ENCODE measurements around the gene ASXL1.
"Not testable (repeated sequence)": the region's sequence is repeated elsewhere in the genome, so short reads cannot be mapped to it uniquely, and the experiment has no call there.

ASXL1 gene

DNA sequence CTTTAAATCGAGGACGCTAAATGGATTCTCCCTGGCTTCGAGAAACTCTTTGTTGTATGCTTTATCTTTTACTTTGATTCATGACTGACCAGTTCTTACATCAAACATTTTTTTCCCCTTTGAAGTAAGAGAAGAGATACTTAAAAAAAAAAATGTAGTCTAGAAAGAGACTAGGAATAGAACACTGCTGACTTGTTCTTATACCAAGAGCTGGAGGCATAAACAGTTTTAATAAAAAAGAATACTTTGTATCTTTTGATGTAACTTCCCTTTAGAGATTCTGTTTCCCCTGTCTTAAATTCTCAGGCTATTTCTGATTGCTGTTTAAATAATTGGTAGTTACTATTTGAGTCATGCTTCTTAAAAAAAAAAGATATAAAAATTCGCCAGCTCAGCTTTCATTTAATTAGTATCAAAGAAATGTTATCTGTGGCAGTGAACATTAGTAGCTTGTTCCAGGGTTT is 4.8 kb downstream of the ASXL1 start:
- DNase-seq (ENCODE audit: low read depth): no peak

DNA sequence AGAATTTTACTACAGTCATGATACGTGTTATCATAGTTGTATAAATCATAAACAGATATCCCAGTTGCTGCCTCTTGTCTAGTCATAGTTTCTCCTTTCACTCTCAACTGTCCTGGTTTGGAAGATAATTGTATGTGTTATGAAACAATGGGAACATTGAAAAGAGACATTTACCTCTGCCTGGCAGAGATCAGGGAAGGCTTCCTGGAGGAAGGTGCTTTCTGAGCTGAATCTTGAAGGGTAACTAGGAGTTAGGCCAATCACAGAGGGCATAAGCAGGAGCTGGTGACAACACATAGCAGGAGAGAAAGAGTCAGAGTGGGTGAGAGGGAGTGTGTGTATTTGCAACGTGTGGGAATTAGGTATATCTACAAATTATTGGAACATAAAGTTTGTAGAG is 5.4 kb downstream of the ASXL1 start:
- DNase-seq (ENCODE audit: low read depth): no peak

DNA sequence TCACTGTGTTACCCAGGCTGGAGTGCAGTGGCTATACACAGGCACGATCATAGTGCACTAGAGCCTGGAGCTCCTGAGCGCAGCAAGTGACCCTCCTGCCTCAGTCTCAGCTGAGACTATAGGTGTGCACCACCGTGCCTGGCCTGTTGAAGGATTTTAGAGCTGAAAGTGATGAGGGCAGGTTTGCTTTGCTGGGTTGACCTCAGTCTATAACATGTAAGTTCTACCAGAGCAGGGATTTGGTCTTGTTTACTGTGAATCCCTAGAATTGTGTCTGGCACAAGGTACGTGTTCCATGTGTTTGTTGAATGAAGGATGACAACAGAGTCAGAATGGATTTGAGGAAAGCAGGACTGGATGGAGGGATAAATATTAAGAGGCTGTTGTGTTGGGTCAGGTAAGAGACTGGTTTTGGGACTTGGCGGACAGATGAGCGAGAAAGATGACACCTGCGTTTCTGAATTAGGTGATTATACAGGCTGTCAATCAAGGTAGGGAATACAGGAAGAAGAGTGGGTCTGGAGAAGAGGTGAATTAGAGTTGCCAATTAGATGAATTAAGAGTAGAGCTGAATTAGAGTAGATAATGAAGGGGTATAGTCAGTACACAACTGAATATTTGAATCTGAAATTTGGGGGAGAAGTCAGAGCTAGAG is 6.5 kb downstream of the ASXL1 start:
- no peak for DNase-seq (ENCODE audit: low read depth)

DNA sequence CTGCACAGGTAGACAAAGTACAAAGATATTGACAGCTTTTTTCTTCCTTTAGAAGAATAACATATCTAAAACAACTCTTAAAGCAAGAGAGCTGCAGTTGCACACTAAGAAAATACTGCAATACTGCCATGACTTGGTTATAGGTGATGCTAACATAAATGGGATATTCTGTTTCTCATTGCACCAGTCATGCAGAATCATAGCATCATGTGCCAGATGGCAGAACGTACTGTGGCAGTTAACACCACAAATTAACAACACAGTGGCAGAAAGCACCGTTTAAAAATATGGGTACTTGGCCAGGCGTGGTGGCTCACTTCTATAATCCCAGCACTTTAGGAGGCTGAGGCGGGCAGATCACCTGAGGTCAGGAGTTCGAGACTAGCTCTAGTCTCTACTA is 7.4 kb downstream of the ASXL1 start:
- DNase-seq (ENCODE audit: low read depth): no peak

DNA sequence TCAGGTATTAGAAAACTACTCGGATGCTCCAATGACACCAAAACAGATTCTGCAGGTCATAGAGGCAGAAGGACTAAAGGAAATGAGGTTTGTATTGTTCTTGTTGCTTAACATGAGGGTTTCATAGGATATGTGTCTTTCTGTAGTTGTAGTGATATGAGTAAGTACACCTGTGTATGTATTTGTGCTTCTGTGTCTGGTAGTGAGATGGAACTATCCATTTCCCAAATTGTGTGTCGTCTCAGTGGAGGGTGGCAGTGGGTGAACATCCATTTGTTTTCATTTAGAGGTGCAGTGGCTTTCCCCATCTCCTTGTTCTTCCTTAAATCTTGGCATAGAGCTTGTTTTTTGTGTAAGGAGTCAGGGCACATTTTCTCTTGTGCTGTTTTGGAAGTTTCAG is 8.2 kb downstream of the ASXL1 start:
- DNase-seq (ENCODE audit: low read depth): no peak

DNA sequence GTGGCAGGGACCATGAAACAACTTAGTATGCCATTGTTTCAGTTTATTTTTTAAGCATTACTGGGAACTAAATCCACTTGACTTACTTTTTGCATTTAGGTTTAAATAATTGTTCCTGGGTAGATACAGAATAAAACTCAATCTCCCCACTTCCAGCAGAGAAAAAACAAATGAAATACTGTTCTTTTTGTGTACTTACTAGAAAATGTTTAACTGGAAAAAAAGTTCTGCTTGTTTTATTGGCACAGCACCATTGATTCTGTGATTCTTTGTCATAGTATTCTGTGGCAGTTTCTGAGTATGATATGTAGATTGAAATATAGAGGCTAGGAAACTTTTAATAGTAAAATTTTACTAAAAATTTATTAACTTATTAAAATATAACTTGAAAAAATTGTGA is 10.2 kb downstream of the ASXL1 start:
- DNase-seq (ENCODE audit: low read depth): no peak

DNA sequence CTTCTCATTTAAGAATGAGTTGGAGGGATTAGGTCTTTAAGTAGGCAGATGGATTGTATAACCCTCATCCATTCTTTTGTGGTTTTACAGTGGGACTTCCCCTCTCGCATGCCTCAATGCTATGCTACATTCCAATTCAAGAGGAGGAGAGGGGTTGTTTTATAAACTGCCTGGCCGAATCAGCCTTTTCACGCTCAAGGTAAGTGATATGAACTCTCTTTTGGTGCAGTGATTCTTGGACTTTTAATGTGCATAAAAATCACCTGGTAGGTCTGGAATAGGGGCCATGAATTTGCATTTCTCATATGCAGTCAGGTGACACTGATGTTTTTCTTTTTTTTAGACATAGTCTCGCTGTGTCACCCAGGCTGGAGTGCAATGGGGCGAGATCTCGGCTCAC is 10.8 kb downstream of the ASXL1 start:
- DNase-seq (ENCODE audit: low read depth): no peak

DNA sequence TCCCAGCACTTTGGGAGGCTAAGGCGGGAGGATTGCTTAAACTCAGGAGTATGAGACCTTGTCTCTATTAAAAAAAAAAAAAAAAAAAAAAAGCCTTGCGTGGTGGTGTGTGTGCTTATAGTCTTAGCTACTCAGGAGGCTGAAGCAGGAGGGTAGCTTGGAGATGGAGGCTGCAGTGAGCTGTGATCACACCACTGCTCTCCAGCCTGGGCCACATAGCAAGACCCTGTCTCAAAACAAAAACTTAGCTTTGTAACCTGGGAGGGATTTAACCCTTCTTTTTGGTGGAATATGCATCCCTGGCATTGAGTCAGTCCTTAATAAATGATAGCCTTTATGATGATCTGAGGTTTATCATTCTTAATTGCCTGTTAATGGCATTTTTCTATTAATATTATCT is 12.8 kb downstream of the ASXL1 start:
- DNase-seq (ENCODE audit: low read depth): no peak

DNA sequence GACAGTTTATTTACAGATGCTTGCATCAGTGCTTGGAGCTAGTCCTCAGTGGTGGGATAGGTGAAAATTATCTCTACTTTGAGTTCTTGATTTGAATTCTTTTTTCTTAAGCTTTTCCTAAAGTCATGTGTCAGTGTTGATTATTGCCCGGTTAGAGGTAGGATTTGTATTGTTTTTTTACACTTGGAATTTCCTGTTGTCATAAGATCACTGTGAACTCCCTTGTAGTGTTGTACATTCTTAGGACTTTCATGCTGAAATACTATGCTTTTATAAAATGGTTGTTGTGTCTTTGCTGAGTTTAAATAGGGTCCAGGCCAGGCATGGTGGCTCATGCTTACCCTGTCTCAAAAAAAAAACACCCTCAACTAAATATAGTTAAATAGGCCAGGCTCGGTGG is 20.3 kb downstream of the ASXL1 start:
- no peak for DNase-seq (ENCODE audit: low read depth)

DNA sequence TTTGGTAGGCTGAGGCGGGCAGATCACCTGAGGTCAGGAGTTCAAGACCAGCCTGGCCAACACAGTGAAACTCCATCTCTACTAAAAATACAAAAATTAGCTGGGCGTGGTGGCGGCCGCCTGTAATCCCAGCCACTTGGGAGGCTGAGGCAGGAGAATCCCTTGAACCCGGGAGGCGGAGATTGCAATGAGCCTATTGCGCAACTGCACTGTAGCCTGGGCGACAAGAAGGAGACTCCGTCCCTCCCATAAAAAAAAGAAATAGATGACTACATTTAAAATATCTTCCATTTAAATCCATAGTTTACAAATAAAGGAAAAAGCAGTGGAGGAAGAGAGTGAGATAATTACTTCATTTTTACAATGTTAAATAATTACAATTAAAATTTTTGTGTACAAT is 21.9 kb downstream of the ASXL1 start:
- DNase-seq (ENCODE audit: low read depth): not testable (repeated sequence)

DNA sequence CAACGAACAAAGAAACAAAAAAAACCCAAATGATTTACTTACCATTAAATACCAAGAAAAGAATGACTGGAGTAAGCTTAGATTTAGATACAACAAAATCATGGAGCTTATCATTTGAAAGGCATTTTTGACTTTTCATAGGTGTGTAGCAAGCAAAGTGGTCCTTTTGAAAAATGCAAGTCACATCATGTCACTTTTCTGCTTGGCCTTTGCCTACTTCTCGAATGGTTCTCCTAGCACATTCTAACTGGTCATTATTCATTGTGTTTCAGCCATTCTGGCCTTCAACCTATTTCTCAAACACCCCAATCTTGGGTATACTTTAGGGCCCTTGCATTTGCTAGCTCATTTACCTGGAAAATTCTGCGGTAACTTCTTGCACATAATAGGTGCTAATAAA is 22.6 kb downstream of the ASXL1 start:
- no peak for DNase-seq (ENCODE audit: low read depth)

DNA sequence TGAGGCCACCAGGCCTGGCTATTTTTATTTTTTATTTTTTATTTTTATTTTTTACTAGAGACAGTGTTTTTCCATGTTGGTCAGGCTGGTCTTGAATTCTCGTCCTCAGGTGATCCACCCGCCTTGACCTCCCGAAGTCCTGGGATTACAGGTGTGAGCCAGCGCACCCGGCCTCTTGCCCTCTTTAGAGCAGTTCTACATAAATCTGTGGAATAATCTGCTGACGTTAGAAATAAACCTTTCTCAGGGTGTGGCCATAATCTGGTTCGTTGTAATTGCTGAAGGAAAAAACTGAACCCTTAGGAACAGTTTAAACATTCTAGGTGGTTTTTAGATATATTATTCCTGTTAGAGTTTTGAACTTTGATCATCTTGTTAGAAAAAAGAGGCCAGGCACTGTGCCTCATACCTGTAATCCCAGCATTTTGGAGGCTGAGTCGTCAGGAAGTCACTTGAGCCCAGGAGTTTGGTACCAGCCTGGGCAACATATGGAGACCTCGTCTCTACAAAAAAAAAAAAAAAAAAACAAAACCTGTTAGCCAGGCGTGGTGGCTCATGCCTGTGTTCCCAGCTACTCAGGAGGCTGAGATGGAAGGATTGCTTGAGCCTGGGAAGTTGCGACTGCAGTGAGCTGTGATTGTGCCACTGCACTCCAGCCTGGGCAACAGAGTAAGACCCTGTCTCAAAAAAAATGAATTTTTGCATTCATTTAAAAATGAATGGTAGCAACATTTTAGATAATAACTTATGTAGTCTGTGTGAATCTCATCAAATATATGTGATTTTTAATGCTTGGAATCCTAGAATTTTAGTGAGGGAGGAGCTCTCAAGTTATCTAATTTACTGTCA is 24.2 kb downstream of the ASXL1 start:
- no peak for DNase-seq (ENCODE audit: low read depth)

DNA sequence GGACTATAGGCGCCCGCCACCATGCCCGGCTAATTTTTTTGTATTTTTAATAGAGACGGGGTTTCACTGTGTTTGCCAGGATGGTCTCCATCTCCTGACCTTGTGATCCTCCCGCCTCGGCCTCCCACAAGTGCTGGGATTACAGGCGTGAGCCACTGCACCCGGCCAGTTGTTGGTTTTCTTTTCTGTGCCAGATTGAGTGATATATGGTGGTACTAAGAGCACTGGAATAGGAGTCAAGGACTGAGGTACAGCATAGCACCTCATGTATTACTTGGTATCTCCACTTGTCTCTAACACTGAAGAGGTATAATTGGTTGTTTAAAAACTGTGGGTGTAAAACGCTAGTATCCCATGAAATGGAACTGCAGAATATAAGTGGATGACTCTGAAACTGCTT is 25.3 kb downstream of the ASXL1 start:
- DNase-seq (ENCODE audit: low read depth): not testable (repeated sequence)

DNA sequence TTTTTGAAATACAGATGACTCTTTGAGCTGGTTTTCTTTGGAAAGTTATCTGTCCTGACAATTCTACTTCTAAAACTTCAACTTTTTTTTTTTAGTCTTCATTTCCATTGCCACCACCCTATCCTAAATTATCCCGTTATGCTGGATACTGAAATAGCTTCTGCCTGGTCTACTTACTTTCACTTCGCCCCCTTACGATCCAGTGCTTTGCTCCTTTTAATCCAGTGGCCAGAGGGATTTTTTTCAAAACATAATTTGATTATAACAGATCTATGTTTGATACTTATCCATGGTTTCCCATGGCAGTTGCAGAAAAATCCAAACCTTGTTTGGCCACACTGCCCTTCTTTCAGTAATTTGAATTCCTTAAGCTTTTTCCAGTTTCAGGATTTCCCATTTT is 27.4 kb downstream of the ASXL1 start:
- no peak for DNase-seq (ENCODE audit: low read depth)

DNA sequence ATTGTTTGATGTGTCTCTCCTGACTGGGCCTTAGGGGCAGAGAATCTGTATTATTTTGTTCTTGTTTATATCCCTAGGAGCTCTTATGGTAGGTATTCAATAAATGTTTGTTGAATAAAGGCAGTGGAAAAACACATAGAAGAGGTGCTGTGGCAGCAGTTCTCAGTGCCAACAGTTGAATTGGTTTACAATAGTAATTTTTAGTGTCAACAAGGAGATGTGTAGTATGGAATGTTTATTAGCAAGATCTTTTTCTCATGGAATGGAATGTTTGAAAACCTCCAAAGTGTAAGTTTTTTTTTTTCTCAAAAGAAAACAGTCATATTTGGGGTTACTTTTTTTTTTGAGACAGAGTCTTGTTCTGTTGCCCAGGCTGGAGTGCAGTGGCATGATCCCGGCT is 28.0 kb downstream of the ASXL1 start:
- DNase-seq (ENCODE audit: low read depth): no peak

DNA sequence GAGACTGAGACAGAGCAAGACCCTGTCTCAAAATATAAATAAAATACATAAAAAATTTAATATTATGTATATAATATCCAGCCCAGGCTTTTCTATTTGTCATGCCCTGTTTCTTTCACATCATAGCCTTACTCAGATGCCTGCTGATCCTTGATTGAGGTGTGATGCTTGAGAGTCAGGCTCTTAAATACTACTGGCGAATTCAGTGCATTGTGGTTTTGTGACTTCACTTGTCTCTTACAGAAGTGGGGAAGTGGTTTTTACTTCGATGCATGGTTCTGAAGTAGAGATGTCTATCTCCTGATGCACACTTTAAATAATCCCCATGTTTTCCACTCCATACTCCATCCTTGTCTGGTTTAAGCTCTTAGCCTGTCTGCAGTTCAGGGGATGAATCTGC is 29.1 kb downstream of the ASXL1 start:
- DNase-seq (ENCODE audit: low read depth): no peak

DNA sequence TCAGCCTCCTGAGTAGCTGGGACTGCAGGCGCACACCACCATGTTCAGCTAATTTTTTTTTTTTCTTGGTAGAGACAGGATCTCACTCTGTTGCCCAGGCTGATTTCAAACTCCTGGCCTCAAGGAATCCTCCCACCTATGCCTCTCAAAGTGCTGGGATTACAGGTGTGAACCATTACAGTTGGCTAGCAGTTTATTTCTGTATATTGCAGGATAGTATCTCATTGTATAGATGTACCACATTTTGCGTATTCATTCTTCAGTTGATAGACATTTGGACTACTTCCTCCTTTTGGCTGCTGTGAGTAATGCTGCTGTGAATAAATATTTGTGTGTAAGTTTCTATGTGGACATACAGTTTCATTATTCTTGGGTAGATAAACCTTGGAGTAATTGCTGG is 32.9 kb downstream of the ASXL1 start:
- DNase-seq (ENCODE audit: low read depth): no peak

DNA sequence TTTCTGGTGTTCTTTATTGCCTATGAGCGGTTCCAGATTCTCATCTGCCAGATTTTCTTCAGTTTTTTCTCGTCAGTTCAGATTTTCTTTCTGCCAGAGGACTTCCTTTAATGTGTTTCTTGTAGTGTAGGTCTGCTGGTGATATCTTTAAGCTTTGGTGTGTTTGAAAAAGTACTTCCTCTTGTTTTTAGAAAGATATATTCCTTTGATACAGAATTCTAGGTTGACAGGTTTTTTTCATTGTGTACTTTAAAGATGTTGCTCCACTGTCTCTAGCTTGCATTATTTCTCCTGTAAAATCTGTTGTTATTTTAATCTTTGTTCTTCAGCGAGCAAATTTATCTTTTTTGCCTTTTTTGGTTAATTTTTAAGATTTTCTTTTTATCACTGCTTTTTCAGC is 36.9 kb downstream of the ASXL1 start:
- no peak for DNase-seq (ENCODE audit: low read depth)

DNA sequence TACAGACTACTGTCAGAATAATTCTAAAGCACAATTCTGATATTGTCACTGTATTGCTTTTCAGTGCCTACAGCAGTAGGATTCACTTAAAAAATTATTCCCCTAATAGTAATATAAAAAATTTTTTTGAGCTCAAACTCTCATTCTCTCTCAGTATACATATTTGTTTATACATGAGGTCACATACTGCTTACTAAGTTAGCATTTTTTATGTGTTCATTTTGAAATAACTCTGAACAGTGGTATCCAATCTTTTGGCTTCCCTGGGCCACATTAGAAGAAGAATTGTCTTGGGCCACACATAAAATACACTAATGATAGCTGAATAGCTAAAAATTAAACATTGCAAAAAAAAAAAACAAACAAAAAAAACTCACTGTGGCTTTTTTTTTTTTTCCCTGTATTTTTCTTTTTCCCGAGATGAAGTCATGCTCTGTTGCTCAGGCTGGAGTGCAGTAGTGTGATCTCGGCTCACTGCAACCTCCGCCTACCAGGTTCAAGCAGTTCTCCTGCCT is 38.6 kb downstream of the ASXL1 start:
- no peak for DNase-seq (ENCODE audit: low read depth)

DNA sequence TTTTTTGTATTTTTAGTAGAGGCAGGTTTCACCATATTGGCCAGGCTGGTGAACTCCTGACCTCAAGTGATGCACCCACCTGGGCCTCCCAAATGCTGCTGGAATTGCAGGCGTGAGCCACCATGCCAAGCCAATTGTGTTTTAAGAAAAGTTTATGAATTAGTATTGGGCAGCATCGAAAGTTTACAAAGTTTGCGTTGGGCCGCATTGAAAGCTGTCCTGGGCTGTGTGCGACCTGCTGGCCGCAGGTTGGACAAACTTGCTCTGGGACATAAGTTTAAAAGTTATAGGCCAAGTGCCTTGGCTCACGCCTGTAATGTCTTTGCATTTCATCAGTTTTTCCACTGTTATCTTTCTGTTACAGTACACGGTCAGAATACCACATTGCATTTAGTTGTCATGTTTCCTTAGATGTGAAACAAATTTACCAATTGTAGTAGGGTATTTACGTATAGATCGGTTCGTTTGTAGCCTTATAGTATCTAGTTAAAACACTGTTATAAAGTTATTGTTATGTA is 39.5 kb downstream of the ASXL1 start:
- DNase-seq (ENCODE audit: low read depth): no peak

DNA sequence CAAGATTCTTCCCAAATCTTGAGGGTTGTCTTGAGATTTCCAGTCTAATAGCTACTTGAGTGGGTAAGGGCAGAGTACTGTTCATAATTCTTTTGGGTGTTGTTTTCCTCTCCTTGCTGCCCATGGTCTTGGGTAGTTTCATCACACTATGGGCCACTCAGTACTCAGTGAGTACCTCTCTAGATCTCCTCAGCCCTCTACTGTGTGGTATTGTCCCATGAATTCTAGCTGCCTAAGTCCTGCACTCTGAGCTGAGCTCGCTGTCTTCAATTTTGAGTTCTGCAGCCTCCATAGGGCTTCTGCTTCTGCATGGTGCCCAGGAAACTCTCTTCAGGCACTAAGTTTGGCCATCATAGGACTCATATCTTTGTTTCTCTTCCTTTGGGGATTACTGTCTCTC is 42.3 kb downstream of the ASXL1 start:
- no peak for DNase-seq (ENCODE audit: low read depth)

DNA sequence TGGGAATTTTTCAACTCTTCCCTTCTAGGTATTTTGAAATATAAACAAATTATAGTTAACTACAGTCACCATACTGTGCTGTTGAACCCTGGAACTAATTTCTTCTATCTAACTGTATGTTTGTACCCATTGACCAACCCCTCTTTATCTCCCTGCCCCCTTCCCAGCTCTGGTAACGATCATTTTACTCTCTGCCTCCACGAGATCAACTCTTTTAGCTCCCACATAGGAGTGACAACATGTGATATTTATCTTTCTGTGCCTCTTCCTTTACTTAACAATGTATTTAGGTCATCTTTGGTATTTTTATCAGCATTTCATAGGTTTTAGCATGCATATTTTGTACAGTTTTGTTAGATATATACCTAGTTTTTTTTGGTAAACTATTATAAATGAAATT is 45.9 kb downstream of the ASXL1 start:
- no peak for DNase-seq (ENCODE audit: low read depth)

DNA sequence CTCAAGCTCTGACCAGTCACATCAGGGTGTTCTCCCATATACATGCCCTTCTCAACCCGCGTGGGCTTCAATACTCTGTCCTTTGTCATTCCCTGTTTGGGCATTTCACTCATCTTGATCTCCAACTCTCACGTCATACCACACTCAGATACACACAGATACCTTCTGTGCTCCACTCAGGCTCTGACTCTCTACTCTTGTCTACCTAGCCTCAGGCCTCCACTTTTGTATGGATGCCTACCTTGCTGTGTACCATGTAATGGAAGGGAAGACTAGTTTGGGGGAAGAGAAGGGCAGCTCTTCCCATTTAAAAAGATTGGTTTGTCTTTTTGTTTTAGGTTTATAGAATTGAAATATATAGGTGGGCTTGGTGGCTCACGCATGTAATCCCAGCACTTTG is 48.6 kb downstream of the ASXL1 start:
- no peak for DNase-seq (ENCODE audit: low read depth)

Measured in fibroblast of the conjunctiva (primary cell).